HG03460 (cell line): ENCODE results near the gene IFT43.

ENCODE experiments used
- ATAC-seq: cut with Tn5 transposase; IDR thresholded peaks from one replicate; pipeline ENCODE4 v1.9.1; 2021; ENCODE audit not compliant: unreplicated experiment

IFT43 gene

DNA sequence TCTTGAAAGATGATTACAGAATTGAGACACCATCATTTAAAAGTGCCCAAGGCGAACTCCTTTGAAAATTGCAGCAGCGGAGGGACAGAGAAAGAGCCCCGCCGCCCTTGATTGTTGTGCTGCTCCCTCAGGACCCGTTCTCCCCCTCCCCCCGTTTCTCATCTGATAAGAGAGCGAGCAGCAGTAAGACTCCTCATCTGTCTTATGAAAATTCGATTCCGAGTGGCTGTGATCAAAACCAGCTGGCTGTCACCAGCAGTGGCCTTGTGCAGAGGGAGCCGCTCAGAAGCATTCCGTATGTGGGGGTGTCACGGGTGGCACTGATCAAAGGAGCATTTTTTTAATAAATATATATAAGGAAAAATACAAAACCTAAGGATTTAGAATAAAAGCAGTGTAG lies 88.2 kb downstream of the IFT43 start:
- no peak for ATAC-seq

DNA sequence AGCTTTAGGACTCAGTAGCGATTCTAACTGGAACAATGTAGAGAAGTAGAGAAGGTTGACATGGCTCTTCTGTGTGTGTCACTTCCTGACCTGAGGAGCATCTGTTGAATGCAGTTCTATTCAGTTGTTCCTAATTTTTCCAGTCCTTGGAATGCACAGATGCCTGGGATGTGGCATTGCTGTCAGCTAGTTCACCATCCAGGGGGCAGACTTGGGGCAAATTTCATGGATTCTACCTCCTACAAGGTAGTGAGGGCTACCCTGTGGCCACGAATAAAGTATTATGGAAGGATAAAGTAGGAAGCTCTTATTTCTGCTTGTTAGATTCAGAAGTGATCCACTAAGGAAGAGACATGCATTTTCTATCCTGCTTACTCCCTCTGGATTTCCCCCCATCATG lies 91.8 kb downstream of the IFT43 start:
- no peak for ATAC-seq

DNA sequence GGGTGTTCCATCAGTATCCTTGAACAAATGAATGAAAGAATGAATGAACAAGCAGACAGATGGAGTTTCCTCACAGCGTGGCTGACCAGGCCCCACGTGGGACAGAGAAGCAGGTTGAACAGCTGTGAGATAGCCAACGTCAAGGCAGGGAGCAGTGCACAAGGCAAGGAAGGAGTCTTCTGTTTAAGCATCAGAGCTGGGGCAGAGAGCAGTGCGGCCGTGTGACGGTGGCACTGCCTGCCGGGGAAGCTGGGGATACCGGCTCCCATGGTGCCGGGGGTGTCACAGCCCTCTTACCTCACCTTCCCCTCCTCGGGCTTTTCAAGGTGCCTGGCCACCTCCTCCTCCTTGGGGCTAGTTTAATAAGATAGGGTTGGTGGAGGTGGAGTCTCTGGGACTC lies 92.9 kb downstream of the IFT43 start:
- ATAC-seq, result no peak

DNA sequence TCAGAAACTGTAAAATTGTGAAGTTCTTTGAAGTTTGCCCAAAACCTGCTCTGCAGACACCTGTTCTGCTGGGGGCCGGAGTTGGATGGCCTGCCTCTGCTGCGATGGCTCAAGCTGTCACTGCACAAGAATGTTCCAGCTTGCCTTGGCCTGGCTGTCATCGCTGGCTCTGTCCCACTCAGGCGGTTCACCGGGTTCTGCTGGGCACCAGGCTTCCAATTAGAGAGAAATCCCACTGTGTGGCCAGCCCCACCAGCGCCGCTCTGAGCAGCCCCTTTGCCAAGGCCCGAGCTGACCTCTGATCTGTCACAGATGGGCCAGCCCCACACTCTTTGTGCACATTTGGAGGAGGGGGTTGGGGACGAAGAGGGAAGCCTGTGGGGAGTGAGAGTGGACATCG lies 94.5 kb downstream of the IFT43 start:
- ATAC-seq, result no peak

DNA sequence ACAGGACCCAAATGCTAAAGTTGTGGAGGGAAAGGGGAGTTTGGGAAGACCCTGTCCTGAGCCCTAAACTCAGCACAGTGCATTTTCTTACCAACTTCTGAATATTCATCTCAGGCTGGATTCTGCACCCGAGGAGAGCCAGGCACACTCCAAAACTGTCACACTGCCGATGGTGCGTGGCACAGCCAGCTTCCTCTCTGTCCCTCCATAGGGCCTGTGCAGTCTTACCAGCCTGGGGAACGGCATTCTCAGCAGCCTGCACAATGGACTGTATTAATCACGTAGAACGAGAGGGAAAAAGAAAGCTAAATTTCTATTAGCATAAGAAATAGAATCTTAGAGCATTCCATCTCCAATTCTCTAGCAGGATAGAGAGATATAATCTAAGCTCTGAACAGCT lies 94.9 kb downstream of the IFT43 start:
- no peak for ATAC-seq

DNA sequence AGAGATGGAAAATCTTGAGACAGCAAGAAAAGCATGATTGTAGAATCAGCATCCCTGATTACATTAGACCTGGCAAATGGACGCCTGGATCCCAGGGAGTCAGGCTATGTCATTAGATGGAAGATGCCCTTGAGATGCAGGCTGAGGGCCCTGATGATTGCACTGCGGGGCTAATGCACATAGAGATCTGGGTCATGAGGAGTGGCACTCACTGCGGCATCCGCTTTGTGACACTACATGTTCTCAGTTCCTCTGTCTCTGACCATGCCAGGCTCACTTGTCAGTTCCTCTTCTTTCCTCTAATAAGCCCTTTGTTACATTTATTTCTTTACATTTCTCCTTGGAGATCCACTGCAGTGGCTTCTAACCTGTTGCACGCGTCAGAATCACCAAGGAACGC lies 96.1 kb downstream of the IFT43 start:
- ATAC-seq, result no peak

DNA sequence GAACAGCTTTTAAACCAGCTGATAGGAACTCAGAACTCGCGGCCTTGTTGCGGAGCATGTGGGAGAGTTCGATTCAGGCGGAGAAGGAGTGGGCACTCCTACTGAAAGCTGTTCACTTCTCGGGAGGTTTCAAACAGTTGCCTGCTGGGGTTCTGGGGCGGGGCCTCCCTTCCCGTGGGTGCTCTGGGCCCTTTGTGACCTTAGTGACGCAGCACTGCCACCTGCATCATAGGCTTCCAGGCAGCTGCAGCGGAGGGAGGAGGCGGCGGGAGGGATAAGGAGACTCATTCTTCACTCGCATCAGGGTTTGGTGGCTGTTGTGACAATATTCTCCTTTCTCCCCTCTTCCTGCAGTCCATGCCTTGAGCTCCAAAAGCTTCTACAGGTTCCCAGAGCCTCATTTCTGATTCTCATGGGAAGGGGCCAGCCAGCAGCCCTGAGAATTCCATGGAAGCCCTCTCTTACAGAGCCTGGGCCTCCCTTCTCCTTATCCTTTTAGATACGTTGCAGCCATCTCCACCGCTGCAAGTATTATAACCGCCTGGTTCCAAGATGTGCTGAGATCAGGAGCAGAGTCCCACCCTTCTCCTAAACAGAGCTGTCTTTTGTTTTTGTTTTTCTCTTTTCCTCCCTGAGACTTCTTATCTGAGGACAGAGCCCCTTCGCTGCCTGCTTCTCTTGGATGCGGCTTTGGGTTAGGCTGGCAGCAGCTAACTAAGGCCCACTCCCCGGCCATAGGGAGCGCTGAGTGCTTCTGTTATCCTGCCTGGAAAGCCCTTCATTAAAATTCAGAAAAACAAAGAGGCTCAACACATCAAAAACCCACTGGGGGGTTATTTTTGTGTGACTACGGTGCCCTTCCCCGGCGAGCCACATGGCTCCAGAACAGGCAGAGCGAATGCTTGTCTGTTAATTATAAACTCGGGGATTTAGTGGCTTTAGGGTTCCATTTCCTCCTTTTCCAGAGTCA lies 98.5 kb downstream of the IFT43 start:
- ATAC-seq, result no peak

DNA sequence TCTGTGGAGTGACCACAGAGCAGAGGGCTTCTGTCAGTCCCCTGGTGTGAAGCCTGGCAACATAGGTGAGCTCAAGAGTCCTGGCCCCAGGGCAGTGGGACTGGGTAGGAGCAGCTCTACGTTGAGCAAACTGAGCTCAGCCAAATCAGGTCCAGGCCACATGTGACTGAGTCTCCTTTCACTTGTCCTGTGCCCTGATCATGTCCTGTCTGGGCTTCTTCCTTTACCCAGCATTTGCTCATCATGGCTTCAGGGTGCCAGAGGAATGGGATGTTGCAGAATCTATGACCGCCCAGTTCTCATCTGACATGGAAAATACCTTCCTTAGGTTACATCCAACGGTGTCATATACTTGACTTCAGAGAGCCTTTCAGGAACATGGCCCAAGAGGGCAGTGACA lies 99.8 kb downstream of the IFT43 start:
- ATAC-seq, result no peak

DNA sequence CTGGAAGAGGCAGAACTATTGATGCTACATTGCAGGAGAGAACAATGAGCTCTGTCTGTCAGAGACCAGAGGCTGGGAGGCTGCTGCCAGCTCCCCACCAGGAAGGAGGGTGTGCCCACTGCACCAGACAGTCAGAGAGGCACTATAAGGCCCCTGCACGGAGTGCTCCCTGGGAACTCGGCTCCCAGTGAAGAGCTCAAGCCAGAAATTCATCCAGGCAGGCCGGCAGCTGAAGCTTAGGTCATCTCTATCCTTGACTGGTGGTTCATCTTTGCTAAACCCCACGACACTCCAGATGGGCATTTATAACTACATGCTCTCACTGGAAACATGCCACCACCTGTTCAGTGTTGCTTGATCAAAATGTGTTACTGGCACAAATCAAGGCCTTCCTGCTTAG lies 101.1 kb downstream of the IFT43 start:
- no peak for ATAC-seq

DNA sequence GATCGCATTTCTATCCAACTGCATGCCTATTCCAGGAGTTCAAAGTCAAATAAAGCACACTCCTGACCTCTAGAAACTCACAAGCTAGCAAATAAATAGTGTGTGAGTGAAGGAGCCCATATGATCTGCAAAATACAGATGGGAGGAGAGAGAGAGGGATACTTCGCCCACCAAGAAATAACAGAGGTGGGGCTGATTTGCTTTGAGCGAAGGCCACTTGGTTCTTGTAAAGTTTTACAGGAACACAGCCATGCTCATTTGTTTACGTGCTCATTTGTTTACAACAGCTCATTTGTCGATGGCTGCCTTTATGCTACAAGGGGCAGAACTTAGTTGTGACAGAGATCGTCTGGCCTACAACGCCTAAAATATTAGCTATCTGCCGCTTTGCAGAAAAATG lies 102.8 kb downstream of the IFT43 start:
- no peak for ATAC-seq

DNA sequence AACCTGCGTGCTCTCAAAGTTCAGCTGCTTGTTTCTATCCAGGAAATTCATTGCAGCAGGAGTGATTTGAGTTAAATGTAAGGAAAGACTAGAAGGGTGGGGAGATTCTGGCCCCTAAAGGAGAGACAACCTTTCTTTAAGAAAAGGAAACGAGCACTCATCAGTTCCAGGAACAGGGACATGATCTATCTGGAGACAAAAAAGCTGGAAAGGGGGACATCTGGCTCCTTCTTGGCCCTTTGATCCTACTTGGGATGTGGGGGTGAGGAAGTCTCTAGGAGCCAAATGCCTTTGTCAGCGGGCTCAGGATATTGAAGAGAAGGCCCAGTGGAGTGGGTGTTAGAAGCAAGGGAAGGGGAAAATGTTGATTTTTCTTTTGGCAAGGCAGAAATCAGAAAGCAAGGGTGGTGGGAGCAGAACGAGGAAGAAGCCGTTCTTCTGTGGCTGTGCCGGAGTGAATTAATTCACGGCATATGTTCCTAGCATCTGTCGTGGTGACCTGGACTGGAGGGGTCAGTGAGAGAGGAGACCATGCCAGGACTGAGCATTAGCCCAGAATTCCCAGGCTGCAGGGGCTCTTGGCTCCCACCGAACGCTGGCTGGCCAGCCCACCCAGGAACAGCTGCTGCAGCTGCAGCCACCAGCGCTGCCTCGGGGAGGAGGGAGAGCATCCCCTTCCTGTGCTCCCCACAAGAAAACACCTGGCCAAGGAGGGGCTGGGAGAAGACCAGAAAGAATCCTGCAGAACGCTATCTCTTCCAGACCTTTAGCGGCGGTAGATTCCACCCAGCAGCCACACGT lies 103.4 kb downstream of the IFT43 start:
- ATAC-seq, result no peak

DNA sequence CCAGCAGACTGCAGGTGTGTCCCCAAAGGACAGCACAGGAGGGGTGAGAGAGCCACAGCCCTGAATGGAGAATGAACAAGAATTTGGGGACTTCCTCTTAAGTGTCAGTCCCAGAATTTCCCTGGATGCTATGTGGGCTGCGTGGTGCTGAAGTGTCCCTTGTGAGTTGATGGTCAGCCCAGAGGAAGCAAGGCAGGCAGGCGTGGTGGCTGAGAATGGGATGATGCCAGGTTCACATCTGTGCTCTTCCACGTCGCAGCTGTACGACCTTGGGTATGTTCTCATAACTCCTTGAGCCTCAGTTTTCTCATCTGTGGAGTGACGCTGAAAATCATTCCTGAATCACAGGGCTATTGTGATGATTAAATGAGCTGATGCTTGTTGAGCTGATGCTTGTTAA lies 104.0 kb downstream of the IFT43 start:
- no peak for ATAC-seq

DNA sequence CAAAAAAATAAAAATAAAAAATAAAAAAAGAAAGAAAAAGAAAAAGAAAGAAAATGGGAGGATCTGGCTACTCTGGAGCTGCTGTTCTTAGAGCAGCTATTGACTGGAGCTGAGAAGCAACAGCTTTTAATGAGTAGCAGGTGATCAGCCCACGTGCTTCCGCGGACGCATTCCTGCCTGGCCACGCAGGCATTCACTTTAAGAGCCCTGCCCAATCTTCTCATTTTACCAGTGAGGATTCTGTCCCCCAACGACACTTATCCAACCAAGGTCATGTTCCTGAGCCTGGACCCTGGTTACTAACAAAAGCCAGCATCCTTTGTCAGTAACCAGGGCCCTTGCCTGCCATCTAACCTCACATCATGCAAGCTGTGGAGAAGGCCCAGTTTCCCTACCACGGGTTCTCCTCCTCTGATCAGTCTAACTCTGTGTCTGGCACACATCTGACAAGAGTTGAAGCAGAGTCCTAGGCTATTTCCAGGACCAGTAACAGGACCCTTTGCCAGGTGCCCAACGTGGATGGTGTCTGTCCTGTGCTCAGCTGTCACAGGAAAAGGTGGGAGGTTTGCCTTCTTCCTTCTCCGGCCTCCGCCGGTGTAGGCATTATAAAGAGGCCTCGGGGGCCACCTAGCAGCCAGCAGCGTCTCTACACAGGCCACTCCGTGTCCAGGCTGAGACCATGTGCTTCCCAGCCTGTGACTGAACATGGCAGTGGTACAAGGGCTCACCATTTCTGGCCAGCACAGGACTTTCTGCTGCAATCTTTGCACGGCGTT lies 105.2 kb downstream of the IFT43 start:
- ATAC-seq, result no peak

DNA sequence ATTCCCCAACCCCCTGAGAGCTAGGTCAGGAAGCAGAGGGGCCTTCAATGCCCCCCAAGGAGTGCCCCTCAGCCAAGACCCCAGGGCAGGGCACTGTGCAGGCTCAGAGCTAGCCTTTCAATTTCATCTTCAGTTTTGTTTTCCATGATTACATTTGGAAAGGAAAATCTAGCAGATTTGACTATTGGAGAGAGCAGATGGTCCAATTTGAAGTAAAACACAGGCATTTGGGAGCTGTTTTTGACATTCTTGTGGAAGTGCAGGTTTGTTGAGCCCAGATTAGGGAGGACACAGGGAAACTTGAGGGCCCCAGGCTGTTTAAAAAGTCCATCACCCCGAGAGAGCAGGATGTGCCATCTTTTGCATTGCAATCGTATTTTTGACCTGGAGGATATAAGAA lies 107.5 kb downstream of the IFT43 start:
- no peak for ATAC-seq

DNA sequence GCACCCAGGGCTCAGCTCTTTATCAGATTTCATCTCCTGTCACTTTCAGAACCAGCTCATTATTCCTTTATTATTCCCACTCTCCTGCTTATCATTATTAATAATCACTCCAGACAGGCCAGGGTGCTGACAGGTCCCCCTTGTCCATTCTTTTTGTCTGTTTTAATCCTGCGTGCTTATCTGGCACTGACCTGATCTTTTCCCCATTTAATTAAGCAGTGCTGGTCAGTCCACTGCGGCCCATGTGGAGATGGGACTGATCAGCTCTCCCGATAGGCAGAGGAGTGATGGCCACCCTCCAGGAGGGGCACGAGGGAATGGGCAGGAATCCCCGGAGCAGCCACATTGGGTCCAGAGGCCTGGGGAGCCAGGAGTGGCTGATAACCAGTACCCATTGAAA lies 110.7 kb downstream of the IFT43 start:
- ATAC-seq, result no peak

DNA sequence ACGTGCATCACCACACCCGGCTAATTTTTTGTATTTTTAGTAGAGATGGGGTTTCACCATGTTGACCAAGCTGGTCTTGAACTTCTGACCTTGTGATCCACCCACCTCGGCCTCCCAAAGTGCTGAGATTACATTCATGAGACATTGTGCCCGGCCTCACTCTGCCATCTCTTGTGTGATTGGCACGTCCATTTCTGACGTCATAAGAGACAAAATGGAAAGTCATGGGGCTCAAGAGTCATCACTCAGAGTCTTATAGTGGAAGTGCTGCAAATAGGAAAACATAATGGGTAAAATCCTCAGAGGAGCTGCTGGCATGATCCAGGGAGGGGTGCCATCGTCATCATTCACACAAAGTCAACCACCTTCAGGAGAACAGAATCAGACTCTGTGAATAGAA lies 112.0 kb downstream of the IFT43 start:
- no peak for ATAC-seq

DNA sequence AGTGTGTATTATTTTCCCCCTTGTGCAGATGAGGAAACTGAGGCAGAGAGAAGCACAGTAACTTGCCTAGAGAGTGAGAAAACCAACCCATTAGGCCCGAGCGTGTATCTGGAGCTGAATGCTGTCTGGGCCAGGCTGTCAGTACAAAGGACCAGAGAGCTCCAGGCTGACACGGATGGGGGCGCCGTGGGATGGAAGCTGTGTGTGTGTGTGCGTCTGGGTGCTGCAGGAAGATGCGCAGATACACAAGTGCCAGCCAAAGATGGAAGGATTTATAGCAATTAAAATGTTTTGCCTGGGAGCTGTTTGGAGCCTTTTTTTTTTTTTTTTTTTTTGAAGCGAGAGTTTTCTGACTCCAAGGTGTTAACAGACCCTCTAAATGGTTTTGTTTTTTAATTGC lies 112.5 kb downstream of the IFT43 start:
- no peak for ATAC-seq

DNA sequence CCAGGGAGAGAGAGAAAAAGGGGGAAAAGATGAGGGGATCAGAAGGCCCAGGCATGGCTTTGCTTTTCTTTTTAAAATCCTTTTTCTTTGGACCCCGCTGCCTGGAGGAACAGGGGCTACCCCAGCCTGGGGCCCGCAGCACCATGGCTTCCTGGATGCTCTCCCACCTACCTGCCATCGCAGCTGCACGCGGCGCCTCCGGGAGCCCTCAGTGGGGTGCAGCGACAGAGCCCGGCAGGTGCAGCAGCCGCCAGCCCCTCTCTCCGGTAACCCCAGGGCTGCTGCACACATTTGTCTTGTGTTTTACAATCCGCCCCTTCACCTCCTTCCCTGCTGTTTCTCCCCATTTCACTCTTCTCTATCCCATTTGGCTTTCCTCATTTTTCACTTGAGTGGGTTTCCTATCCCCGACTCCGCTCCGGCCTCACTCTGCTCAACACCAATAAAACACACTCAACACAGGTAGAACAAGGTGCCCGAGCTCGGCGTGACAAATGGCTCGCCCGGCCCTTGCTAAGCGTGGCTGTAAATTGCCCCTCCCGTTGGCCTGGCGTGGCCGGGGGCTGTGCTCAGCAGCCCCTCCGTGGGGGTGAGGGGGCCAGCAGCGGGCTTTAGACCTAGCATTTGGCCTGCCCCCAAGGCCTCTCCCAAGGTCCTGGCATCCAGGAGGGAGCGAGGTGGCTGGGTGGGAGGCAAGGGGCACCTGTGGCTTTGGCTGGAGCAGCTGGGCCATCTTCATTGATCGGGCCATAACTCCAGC lies 113.5 kb downstream of the IFT43 start:
- ATAC-seq, result no peak

DNA sequence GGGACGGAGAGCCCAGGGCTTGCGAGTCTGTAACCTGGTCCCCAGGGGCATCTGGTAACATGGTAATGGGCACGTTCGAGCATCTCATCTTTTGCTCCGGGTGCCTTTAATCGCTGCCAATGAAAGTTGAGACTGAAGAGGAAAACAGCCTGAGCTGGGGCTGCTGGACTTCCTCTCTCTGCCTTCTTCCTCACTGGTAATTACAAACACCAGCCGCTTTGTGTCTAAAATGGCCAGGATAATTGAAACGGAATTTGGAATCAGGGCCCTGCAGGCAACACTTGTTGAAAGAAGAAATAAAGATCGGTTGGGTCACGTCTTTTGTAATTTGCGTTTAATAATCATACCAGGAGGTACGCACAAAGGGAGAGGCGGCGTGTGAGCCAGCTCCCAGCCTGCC lies 114.7 kb downstream of the IFT43 start:
- ATAC-seq, result no peak
